ENCODE data around the gene TOM1.
"Not testable (repeated sequence)": the region's sequence is repeated elsewhere in the genome, so short reads cannot be mapped to it uniquely, and the experiment has no call there.

The TOM1 gene

GRCh38 chr22:35353318-35353717 lies 53.6 kb downstream of the TOM1 start:
- no peak for TF ChIP-seq CTCF (IDR thresholded peaks at IDR 0.05; ENCODE audit: extremely low read depth, missing control alignments)
- no peak for DNase-seq (ENCODE audit: low spot score)

- no peak for TF ChIP-seq CTCF (IDR thresholded peaks at IDR 0.05; ENCODE audit: extremely low read depth, missing control alignments)
- no peak for DNase-seq (ENCODE audit: low spot score)
These were observed 54.4 kb downstream of the TOM1 start for GRCh38 chr22:35354068-35354467.

- TF ChIP-seq CTCF (IDR thresholded peaks at IDR 0.05; ENCODE audit: extremely low read depth, missing control alignments): no peak
- no peak for DNase-seq (ENCODE audit: low spot score)
These were observed 58.4 kb downstream of the TOM1 start for GRCh38 chr22:35357883-35358621.

GRCh38 chr22:35359380-35360065 lies 59.8 kb downstream of the TOM1 start:
- no peak for DNase-seq (ENCODE audit: low spot score)
- TF ChIP-seq CTCF (IDR thresholded peaks at IDR 0.05; ENCODE audit: extremely low read depth, missing control alignments): no peak

- DNase-seq (ENCODE audit: low spot score): no peak
- TF ChIP-seq CTCF (IDR thresholded peaks at IDR 0.05; ENCODE audit: extremely low read depth, missing control alignments): no peak
These were observed 61.4 kb downstream of the TOM1 start for GRCh38 chr22:35361001-35361558.

- no peak for DNase-seq (ENCODE audit: low spot score)
These were observed 63.9 kb downstream of the TOM1 start for GRCh38 chr22:35363566-35364086.

GRCh38 chr22:35364230-35364629 lies 64.5 kb downstream of the TOM1 start:
- DNase-seq (ENCODE audit: low spot score): not testable (repeated sequence)

More at GRCh38 chr22:35363566-35364086, 63.9 kb downstream of the TOM1 start:
- TF ChIP-seq CTCF (IDR thresholded peaks at IDR 0.05; ENCODE audit: extremely low read depth, missing control alignments): no peak
